OCI-LY3 (cell line): ENCODE results near the gene EXOC4.

Experiments used
- EZH2phosphoT487 ChIP-seq: fragments of 200-600 bp; shearing (Covaris generic); IDR thresholded peaks from 2 replicates; pipeline ENCODE4 v1.6.1; 2018; ENCODE audit warnings: antibody characterized with exemption, mixed run types, low read depth
- TF ChIP-seq, protein P1 (sequence below): fragments of 200-600, 300-600 bp; sonication (generic); IDR thresholded peaks from 2 replicates; pipeline ENCODE4 v1.5.1; 2014; ENCODE audit warnings: antibody characterized with exemption, low read length, low read depth

DNA sequence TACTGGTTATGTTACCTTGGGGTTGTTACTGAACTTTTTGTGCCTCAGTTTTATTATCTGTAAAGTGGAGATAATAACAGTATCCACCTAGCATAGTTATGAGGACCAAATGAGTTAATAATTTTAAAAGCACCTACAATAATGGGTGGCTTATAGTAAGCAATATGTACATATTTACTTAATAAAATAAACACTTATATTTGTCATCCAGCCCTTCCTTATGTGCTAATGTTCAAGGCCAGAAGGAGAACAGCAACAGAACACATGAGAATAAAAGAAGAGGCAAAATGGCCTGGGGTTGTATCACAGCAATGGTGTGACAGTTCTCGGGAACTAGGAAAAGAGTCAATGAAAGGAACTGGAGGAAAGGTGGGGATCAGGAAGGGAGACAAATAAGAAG, 618.9 kb downstream of the EXOC4 start:
- TF ChIP-seq, protein P1, sequence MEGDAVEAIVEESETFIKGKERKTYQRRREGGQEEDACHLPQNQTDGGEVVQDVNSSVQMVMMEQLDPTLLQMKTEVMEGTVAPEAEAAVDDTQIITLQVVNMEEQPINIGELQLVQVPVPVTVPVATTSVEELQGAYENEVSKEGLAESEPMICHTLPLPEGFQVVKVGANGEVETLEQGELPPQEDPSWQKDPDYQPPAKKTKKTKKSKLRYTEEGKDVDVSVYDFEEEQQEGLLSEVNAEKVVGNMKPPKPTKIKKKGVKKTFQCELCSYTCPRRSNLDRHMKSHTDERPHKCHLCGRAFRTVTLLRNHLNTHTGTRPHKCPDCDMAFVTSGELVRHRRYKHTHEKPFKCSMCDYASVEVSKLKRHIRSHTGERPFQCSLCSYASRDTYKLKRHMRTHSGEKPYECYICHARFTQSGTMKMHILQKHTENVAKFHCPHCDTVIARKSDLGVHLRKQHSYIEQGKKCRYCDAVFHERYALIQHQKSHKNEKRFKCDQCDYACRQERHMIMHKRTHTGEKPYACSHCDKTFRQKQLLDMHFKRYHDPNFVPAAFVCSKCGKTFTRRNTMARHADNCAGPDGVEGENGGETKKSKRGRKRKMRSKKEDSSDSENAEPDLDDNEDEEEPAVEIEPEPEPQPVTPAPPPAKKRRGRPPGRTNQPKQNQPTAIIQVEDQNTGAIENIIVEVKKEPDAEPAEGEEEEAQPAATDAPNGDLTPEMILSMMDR = no peak
- no peak for TF ChIP-seq EZH2phosphoT487
